ENCODE measurements around the gene NAP1L5. TPM values are rescaled to one million over a fixed set of nuclear protein-coding genes. Genes with fewer than 3 reads are reported as not detected.

NAP1L5 gene
- total and polyA plus RNA-seq, 2 experiments from 2014 or later: 2.0 to 2.4 TPM

DNA sequence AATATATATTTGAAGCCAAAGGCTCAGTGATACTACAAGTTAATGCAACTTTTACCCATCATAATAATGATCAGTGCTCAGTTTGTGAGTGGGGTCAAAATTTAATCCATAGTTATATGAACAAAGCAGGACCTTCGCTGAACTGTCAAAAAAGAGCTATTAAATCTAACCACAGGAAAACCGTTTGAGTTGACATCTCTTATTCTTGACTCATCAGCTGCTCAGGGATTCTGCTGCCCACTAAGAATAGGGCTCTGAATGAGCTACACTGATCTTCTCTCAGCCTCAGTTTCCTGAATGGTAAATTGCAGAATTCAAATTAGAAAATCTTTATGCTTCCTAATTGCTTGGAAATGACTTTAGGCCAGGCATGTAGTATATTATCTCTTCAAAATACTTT is 44.9 kb upstream of the NAP1L5 start:
- TF ChIP-seq JUNB (IDR thresholded peaks at IDR 0.05; ENCODE audit: unreplicated experiment) (no peak), REST (IDR thresholded peaks at IDR 0.05; ENCODE audit: unreplicated experiment) (no peak), POLR2AphosphoS5 (IDR thresholded peaks at IDR 0.05; ENCODE audit: low read depth) (no peak), ZNF331 (CRISPR knock-in tag; IDR thresholded peaks at IDR 0.05; ENCODE audit: low read depth) (no peak), ZNF114 (CRISPR knock-in tag; IDR thresholded peaks at IDR 0.05) (no peak), STAT1 (IDR thresholded peaks at IDR 0.05; ENCODE audit: unreplicated experiment) (no peak), CREB1 (CRISPR knock-in tag; IDR thresholded peaks at IDR 0.05; ENCODE audit: low read depth) (no peak), EZH2phosphoT487 (IDR thresholded peaks at IDR 0.05; ENCODE audit: unreplicated experiment) (no peak), NANOG (IDR thresholded peaks at IDR 0.05; ENCODE audit: borderline replicate concordance) (no peak), EZH2 (IDR thresholded peaks at IDR 0.05; ENCODE audit: low read depth, unreplicated experiment) (no peak)
- TF ChIP-seq, protein P1, sequence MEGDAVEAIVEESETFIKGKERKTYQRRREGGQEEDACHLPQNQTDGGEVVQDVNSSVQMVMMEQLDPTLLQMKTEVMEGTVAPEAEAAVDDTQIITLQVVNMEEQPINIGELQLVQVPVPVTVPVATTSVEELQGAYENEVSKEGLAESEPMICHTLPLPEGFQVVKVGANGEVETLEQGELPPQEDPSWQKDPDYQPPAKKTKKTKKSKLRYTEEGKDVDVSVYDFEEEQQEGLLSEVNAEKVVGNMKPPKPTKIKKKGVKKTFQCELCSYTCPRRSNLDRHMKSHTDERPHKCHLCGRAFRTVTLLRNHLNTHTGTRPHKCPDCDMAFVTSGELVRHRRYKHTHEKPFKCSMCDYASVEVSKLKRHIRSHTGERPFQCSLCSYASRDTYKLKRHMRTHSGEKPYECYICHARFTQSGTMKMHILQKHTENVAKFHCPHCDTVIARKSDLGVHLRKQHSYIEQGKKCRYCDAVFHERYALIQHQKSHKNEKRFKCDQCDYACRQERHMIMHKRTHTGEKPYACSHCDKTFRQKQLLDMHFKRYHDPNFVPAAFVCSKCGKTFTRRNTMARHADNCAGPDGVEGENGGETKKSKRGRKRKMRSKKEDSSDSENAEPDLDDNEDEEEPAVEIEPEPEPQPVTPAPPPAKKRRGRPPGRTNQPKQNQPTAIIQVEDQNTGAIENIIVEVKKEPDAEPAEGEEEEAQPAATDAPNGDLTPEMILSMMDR (conservative IDR thresholded peaks at IDR 0.05; ENCODE audit: low read depth in 2 of 2): no peak
- TF ChIP-seq, protein P2, sequence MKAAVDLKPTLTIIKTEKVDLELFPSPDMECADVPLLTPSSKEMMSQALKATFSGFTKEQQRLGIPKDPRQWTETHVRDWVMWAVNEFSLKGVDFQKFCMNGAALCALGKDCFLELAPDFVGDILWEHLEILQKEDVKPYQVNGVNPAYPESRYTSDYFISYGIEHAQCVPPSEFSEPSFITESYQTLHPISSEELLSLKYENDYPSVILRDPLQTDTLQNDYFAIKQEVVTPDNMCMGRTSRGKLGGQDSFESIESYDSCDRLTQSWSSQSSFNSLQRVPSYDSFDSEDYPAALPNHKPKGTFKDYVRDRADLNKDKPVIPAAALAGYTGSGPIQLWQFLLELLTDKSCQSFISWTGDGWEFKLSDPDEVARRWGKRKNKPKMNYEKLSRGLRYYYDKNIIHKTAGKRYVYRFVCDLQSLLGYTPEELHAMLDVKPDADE (IDR thresholded peaks at IDR 0.05): no peak
- Histone ChIP-seq H3K27ac (ENCODE audit: low read depth) (no peak overlapping the region), H3K9me2 (ENCODE audit: insufficient read depth) (no peaks in the 10 kb centered on the region; the same call in 1 of the 2 replicates), H4K20me1 (replicated peaks; ENCODE audit: insufficient read depth) (no peaks in the 10 kb centered on the region), H3K4me1 (ENCODE audit: insufficient read depth) (peaks cover 35% of the 10 kb centered on the region), H3K4me3 (no peak overlapping the region), H3K27me3 (ENCODE audit: insufficient read depth) (no peaks in the 10 kb centered on the region), H2AFZ (no peak overlapping the region), H3K36me3 (ENCODE audit: insufficient read depth) (no peaks in the 10 kb centered on the region), H3K79me2 (replicated peaks; ENCODE audit: insufficient read depth) (no peaks in the 10 kb centered on the region), H3K4me2 (no peak overlapping the region), H3F3A (replicated peaks; ENCODE audit: low read depth) (no peaks in the 10 kb centered on the region)
- peaks cover 37% of the 10 kb centered on the region for H3K4me1 Mint-ChIP-seq
- peaks cover 10% of the 10 kb centered on the region; the same call in 1 of the 3 replicates for H3K36me3 Mint-ChIP-seq (ENCODE audit: low read depth)
- ATAC-seq (no peak), DNase-seq (ENCODE audit: low spot score) (no peak)
- no peak overlapping the region for H3K4me3 Mint-ChIP-seq
- peaks cover 4% of the 10 kb centered on the region for H3K27me3 Mint-ChIP-seq (ENCODE audit: insufficient read depth, low read depth, poor library complexity)
- H3K9me3 Mint-ChIP-seq: no peaks in the 10 kb centered on the region; the same call in 2 of the 3 replicates
- no peak overlapping the region for H3K27ac Mint-ChIP-seq

All from GM23338 (cell line).